ENCODE results near the gene MYL1. TPM values are rescaled to one million over a fixed set of nuclear protein-coding genes. Genes with fewer than 3 reads are reported as not detected.

The MYL1 gene
- total and polyA plus RNA-seq, 2 of the 8 experiments (the other 6 are each of a cell fraction or from before 2014, with no cell fraction given) = not detected

DNA sequence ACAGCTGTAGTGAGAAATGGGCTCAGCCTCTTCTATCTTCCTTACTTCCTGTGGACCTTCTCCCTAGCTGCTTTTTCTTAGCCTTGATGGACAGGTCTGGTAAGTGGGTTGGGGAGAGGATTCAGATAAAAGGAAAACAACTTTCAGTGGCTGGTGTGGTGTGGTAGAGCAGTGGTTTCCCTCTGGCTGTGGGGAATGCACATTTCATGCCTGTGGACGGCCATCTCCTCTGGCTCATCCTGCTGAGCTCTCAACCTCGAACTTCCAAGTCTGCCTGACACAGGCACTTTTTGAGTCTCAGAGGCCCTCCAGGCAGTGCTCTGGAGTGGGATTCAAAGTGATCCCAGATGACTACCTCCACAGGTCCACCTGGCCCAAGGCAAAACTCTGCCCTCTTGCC is 51.1 kb downstream of the MYL1 start:
- Histone ChIP-seq H2AFZ (ENCODE audit: low read length) (no peak overlapping the region), H2AK5ac (ENCODE audit: low read depth, low read length) (no peak overlapping the region), H3K9me3 (ENCODE audit: insufficient read depth in 2 of 2, low read depth in 1 of 2, low read length in 1 of 2) (no peaks in the 10 kb centered on the region), H3K23me2 (ENCODE audit: low read depth, low read length) (no peaks in the 10 kb centered on the region), H3K27ac (ENCODE audit: low read depth, low read length) (no peak overlapping the region), H4K5ac (ENCODE audit: insufficient read length, low read depth, low read length) (no peak overlapping the region), H2BK5ac (ENCODE audit: low read depth, low read length) (no peak overlapping the region), H3K4me3 (ENCODE audit: extremely low read depth in 1 of 4, insufficient read depth in 2 of 4, low read depth in 3 of 4, low read length in 4 of 4) (no peak overlapping the region), H3K4ac (replicated peaks; ENCODE audit: insufficient read length, low read depth, low read length) (no peak overlapping the region), H4K91ac (replicated peaks; ENCODE audit: insufficient read length, low read length) (no peak overlapping the region), H3K4me2 (ENCODE audit: insufficient read depth in 1 of 2, low read depth in 2 of 2, low read length in 2 of 2) (no peak overlapping the region), H4K20me1 (replicated peaks in 1 of 2; ENCODE audit: control insufficient read depth in 1 of 2, insufficient read depth in 2 of 2, low read length in 2 of 2) (no peaks in the 10 kb centered on the region), H2BK20ac (ENCODE audit: low read length) (no peak overlapping the region), H3K79me1 (ENCODE audit: low read depth, low read length) (no peaks in the 10 kb centered on the region), H3K36me3 (ENCODE audit: control insufficient read depth in 2 of 4, insufficient read depth in 4 of 4, low read length in 3 of 4) (no peaks in the 10 kb centered on the region), H2BK12ac (ENCODE audit: low read depth, low read length) (no peak overlapping the region), H3K79me2 (ENCODE audit: control insufficient read depth in 1 of 2, insufficient read depth in 2 of 2, low read length in 2 of 2) (no peaks in the 10 kb centered on the region), H3K4me1 (replicated peaks in 1 of 4; ENCODE audit: control insufficient read depth in 3 of 4, insufficient read depth in 4 of 4, low read length in 3 of 4) (no peaks in the 10 kb centered on the region), H2BK120ac (replicated peaks; ENCODE audit: low read depth, low read length) (no peak overlapping the region), H3K9ac (replicated peaks in 1 of 4; ENCODE audit: extremely low read depth in 1 of 4, low read depth in 3 of 4, low read length in 3 of 4) (no peak overlapping the region), H3K23ac (ENCODE audit: insufficient read length) (no peak overlapping the region), H3K18ac (ENCODE audit: extremely low read depth, low read length) (no peak overlapping the region), H3K56ac (replicated peaks; ENCODE audit: insufficient read length, low read depth, low read length) (no peak overlapping the region), H4K8ac (ENCODE audit: extremely low read depth, insufficient read depth, low read length) (no peak overlapping the region), H2BK15ac (ENCODE audit: low read length) (no peak overlapping the region), H3K27me3 (replicated peaks in 1 of 4; ENCODE audit: control insufficient read depth in 3 of 4, extremely low read depth in 1 of 4, insufficient read depth in 3 of 4, low read length in 3 of 4) (no peaks in the 10 kb centered on the region), H3K14ac (ENCODE audit: insufficient read length) (no peak overlapping the region)
- POLR2A ChIA-PET (ENCODE audit: partially characterized antibody) = no interaction called here
- DNase-seq (ENCODE audit: low read depth in 1 of 2, low spot score in 2 of 2) = no peak
- no peak for FAIRE-seq
- CTCF ChIA-PET (ENCODE audit: partially characterized antibody) = no interaction called here
- 94% methylated on average over 2 of the region's 2 CpGs; no CpG with 5 or more reads in 1 of the 2 experiments for WGBS, 2 experiments (ENCODE audit: extremely low coverage in 1 of 2, insufficient coverage in 1 of 2, insufficient read length in 1 of 2, insufficient replicate concordance in 2 of 2, low coverage in 1 of 2, low lambda C conversion rate in 2 of 2, missing lambda C conversion rate in 1 of 2)
- TF ChIP-seq, protein P1, sequence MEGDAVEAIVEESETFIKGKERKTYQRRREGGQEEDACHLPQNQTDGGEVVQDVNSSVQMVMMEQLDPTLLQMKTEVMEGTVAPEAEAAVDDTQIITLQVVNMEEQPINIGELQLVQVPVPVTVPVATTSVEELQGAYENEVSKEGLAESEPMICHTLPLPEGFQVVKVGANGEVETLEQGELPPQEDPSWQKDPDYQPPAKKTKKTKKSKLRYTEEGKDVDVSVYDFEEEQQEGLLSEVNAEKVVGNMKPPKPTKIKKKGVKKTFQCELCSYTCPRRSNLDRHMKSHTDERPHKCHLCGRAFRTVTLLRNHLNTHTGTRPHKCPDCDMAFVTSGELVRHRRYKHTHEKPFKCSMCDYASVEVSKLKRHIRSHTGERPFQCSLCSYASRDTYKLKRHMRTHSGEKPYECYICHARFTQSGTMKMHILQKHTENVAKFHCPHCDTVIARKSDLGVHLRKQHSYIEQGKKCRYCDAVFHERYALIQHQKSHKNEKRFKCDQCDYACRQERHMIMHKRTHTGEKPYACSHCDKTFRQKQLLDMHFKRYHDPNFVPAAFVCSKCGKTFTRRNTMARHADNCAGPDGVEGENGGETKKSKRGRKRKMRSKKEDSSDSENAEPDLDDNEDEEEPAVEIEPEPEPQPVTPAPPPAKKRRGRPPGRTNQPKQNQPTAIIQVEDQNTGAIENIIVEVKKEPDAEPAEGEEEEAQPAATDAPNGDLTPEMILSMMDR (IDR thresholded peaks at IDR 0.05; ENCODE audit: control extremely low read depth in 1 of 3, insufficient read depth in 1 of 3, low read depth in 1 of 3, low read length in 3 of 3) = no peak
- TF ChIP-seq PHF8 (conservative IDR thresholded peaks at IDR 0.05; ENCODE audit: low read depth, low read length) (no peak), CBX8 (IDR thresholded peaks at IDR 0.05; ENCODE audit: borderline replicate concordance, low read depth, low read length) (no peak), USF2 (IDR thresholded peaks at IDR 0.05; ENCODE audit: low read length) (no peak), CEBPB (IDR thresholded peaks at IDR 0.05; ENCODE audit: low read depth, low read length) (no peak), JUND (IDR thresholded peaks at IDR 0.05; ENCODE audit: low read length) (no peak), EGR1 (IDR thresholded peaks at IDR 0.05; ENCODE audit: borderline replicate concordance, low read depth, low read length) (no peak), KDM5A (IDR thresholded peaks at IDR 0.05; ENCODE audit: low read length) (no peak), POU5F1 (IDR thresholded peaks at IDR 0.05; ENCODE audit: low read depth, low read length) (no peak), HDAC6 (IDR thresholded peaks at IDR 0.05; ENCODE audit: low read depth, low read length) (no peak), NANOG (IDR thresholded peaks at IDR 0.05; ENCODE audit: insufficient read depth, low read depth, low read length, poor library complexity, severe bottlenecking) (no peak)

Data from H1 (cell line).